Measurements from ENCODE around the gene ASCC3.

Gene ASCC3

GRCh38 chr6:100553243-100553642 lies 327.9 kb downstream of the ASCC3 start:
- no peak for TF ChIP-seq CTCF (conservative IDR thresholded peaks at IDR 0.05)
- peak overlapping the region; percentile 41 for H3K27ac ChIP-seq

- TF ChIP-seq CTCF (conservative IDR thresholded peaks at IDR 0.05): no peak
- H3K27ac ChIP-seq: no peak overlapping the region
Measured at GRCh38 chr6:100549406-100550167, 331.5 kb downstream of the ASCC3 start.

DNA sequence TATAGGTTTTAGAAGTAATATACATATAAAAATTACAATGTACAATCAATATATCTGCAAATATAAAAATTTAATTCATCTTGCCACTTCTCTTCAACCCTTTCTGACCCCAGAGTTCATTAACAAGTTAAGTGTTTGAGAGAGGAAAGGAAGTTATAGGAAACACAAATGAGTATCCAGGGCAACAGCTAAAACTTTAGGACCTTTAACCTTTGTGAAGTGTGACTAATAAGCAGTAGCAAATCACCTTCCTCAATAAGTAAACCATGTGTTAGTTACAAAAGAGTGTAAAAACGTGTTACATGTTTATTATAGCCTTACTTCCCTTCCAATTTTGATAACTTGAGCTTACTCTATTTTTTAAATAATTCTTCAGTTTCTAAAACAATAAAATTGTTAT lies 343.0 kb downstream of the ASCC3 start:
- no peak overlapping the region for H3K27ac ChIP-seq
- TF ChIP-seq CTCF (conservative IDR thresholded peaks at IDR 0.05): no peak

- TF ChIP-seq CTCF (conservative IDR thresholded peaks at IDR 0.05): no peak
- H3K27ac ChIP-seq: peak overlapping the region; percentile 71
Measured at GRCh38 chr6:100518588-100518987, 362.5 kb downstream of the ASCC3 start.

DNA sequence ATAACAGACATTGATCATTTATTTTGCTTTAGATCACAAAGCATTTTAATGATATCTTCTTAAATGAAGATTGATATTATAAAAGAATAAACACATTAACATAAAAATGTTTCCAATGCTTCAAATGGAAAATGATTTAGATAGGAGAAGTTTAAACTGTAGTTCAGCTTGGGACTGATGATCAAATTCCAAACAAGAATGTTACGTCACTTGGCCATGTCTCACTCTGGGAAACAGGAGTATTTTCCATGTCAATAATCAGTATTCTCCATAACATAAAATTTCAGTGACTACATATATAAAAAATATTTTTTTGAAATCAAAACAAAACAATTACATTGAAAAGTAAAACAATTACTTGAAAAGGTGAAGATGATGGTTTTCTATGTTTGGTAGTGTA lies 363.5 kb downstream of the ASCC3 start:
- TF ChIP-seq CTCF (conservative IDR thresholded peaks at IDR 0.05): no peak
- H3K27ac ChIP-seq: peak overlapping the region; percentile 71

GRCh38 chr6:100517106-100517505 lies 364.0 kb downstream of the ASCC3 start:
- TF ChIP-seq CTCF (conservative IDR thresholded peaks at IDR 0.05): no peak
- H3K27ac ChIP-seq: peak overlapping the region; percentile 71; the same call in 1 of the 2 replicates

DNA sequence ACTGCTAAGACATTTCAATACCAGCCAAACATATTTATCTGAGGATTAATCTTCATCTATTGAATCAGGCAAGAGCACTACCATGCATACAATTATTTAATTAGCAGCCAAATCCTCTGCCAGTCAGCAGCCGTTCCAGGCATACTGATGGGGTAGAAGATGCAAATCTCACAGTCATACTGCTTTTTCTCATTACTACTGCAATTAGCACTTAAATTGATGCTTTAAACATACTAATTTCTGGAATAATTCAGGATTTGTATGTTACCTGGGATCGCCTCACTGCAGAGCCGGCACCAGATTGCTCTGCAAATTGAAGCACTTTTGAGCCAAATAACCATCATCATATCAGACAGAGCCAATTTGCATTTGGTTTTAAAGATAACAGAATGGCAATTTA lies 366.5 kb downstream of the ASCC3 start:
- H3K27ac ChIP-seq: no peak overlapping the region
- no peak for TF ChIP-seq CTCF (conservative IDR thresholded peaks at IDR 0.05)
